TTC549 (cell line): ENCODE data around the gene GON4L.
"Not testable (repeated sequence)": the region's sequence is repeated elsewhere in the genome, so short reads cannot be mapped to it uniquely, and the experiment has no call there.

ENCODE experiments used
- FAIRE-seq: peaks from 2 replicates; lab custom pipeline; 2012; peaks lifted over from hg19 to GRCh38; lab: Jason Lieb, UNC

GON4L gene

GRCh38 chr1:155856975-155857930, at the start of gene GON4L:
Gene GON4L (minus strand): TSS chr1:155857214. CDS start chr1:155853780, 3,434 bp downstream.
- FAIRE-seq, result peak; percentile 96

- FAIRE-seq, result no peak
Measured at GRCh38 chr1:155904261-155904660, 47.2 kb upstream of the GON4L start.

- no peak for FAIRE-seq
Measured at GRCh38 chr1:155900161-155900560, 43.1 kb upstream of the GON4L start.

GRCh38 chr1:155899683-155900082, 42.7 kb upstream of the GON4L start:
- FAIRE-seq, result no peak

GRCh38 chr1:155898888-155899287, 41.9 kb upstream of the GON4L start:
- FAIRE-seq, result peak; percentile 7

- no peak for FAIRE-seq
Measured at GRCh38 chr1:155897746-155898145, 40.7 kb upstream of the GON4L start.

GRCh38 chr1:155896476-155896875, 39.5 kb upstream of the GON4L start:
- not testable (repeated sequence) for FAIRE-seq

GRCh38 chr1:155895617-155896016, 38.6 kb upstream of the GON4L start:
- FAIRE-seq, result not testable (repeated sequence)

GRCh38 chr1:155893389-155894142, 36.6 kb upstream of the GON4L start:
- FAIRE-seq, result no peak

- FAIRE-seq, result no peak
Measured at GRCh38 chr1:155892796-155893195, 35.8 kb upstream of the GON4L start.

- FAIRE-seq, result no peak
Measured at GRCh38 chr1:155890251-155890650, 33.2 kb upstream of the GON4L start.

GRCh38 chr1:155889566-155889965, 32.6 kb upstream of the GON4L start:
- FAIRE-seq, result no peak

- no peak for FAIRE-seq
Measured at GRCh38 chr1:155888481-155888880, 31.5 kb upstream of the GON4L start.

- FAIRE-seq, result no peak
Measured at GRCh38 chr1:155884982-155885381, 28.0 kb upstream of the GON4L start.

- FAIRE-seq, result no peak
Measured at GRCh38 chr1:155884031-155884960, 27.3 kb upstream of the GON4L start.

- FAIRE-seq, result no peak
Measured at GRCh38 chr1:155882766-155883165, 25.8 kb upstream of the GON4L start.

- FAIRE-seq, result no peak
Measured at GRCh38 chr1:155882235-155882634, 25.2 kb upstream of the GON4L start.

- FAIRE-seq, result no peak
Measured at GRCh38 chr1:155880950-155881349, 23.9 kb upstream of the GON4L start.

- no peak for FAIRE-seq
Measured at GRCh38 chr1:155880251-155880650, 23.2 kb upstream of the GON4L start.

- no peak for FAIRE-seq
Measured at GRCh38 chr1:155877945-155878344, 20.9 kb upstream of the GON4L start.

- FAIRE-seq, result no peak
Measured at GRCh38 chr1:155873860-155874259, 16.8 kb upstream of the GON4L start.

GRCh38 chr1:155872527-155872926, 15.5 kb upstream of the GON4L start:
- no peak for FAIRE-seq
